Astrocyte (in vitro differentiated cells and primary cell): ENCODE measurements around the gene UBE2D2. TPM values are rescaled to one million over a fixed set of nuclear protein-coding genes. Genes with fewer than 3 reads are reported as not detected.

ENCODE experiments used
- DNase-seq: peaks from one replicate; pipeline ENCODE4 v3.0.0-alpha.2; 2010; ENCODE audit warnings: low read depth
- FAIRE-seq: peaks from 2 replicates; lab custom pipeline; 2011; peaks lifted over from hg19 to GRCh38; lab: Jason Lieb, UNC
- H2AFZ ChIP-seq: 2 replicates; pipeline ENCODE4 v1.6.0; 2012; ENCODE audit warnings: low read depth, low read length, inconsistent platforms
- H3K27ac ChIP-seq: 2 replicates; pipeline ENCODE4 v1.5.1; 2011; ENCODE audit warnings: low read depth, low read length, inconsistent platforms
- H3K27me3 ChIP-seq: 2 replicates; pipeline ENCODE4 v1.6.0; 2011; ENCODE audit warnings: low read length, inconsistent platforms; ENCODE audit not compliant: insufficient read depth
- H3K36me3 ChIP-seq: 2 replicates; pipeline ENCODE4 v1.5.1; 2011; ENCODE audit warnings: low read length, inconsistent platforms; ENCODE audit not compliant: insufficient read depth
- H3K4me1 ChIP-seq: 2 replicates; pipeline ENCODE4 v1.5.1; 2011; ENCODE audit warnings: low read length, inconsistent platforms; ENCODE audit not compliant: insufficient read depth
- H3K4me2 ChIP-seq: 2 replicates; pipeline ENCODE4 v1.6.0; 2012; ENCODE audit warnings: low read length, inconsistent platforms
- H3K4me3 ChIP-seq: 2 replicates; pipeline ENCODE4 v1.5.1; 2011; ENCODE audit warnings: low read depth, mild to moderate bottlenecking, low read length, inconsistent platforms; ENCODE audit not compliant: insufficient read depth
- H3K79me2 ChIP-seq: 2 replicates; pipeline ENCODE4 v1.6.0; 2012; ENCODE audit warnings: mild to moderate bottlenecking, low read length, inconsistent platforms; ENCODE audit not compliant: insufficient read depth
- H3K9ac ChIP-seq: 2 replicates; pipeline ENCODE4 v1.6.0; 2012; ENCODE audit warnings: mild to moderate bottlenecking, low read length, inconsistent platforms
- H3K9me3 ChIP-seq: 2 replicates; pipeline ENCODE4 v1.5.1; 2012; ENCODE audit warnings: low read depth, mild to moderate bottlenecking, low read length, inconsistent platforms; ENCODE audit not compliant: insufficient read depth
- H4K20me1 ChIP-seq: 2 replicates; pipeline ENCODE4 v1.6.0; 2012; ENCODE audit warnings: low read length, inconsistent platforms; ENCODE audit not compliant: insufficient read depth
- H3K27ac Mint-ChIP-seq: one replicate; pipeline ENCODE4 v1.8.0; 2021; ENCODE audit warnings: mild to moderate bottlenecking, mixed read lengths; ENCODE audit not compliant: unreplicated experiment
- H3K27me3 Mint-ChIP-seq: one replicate; pipeline ENCODE4 v1.8.0; 2021; ENCODE audit warnings: low read depth, mixed read lengths; ENCODE audit not compliant: unreplicated experiment
- H3K36me3 Mint-ChIP-seq: one replicate; pipeline ENCODE4 v1.8.0; 2021; ENCODE audit warnings: low read depth, mixed read lengths; ENCODE audit not compliant: unreplicated experiment
- H3K4me1 Mint-ChIP-seq: one replicate; pipeline ENCODE4 v1.8.0; 2021; ENCODE audit warnings: low read depth, mixed read lengths; ENCODE audit not compliant: unreplicated experiment
- H3K4me3 Mint-ChIP-seq: one replicate; pipeline ENCODE4 v1.8.0; 2021; ENCODE audit warnings: mild to moderate bottlenecking, moderate library complexity, mixed read lengths; ENCODE audit not compliant: unreplicated experiment
- H3K9me3 Mint-ChIP-seq: one replicate; pipeline ENCODE4 v1.8.0; 2021; ENCODE audit warnings: mild to moderate bottlenecking, mixed read lengths; ENCODE audit not compliant: unreplicated experiment
- CTCF ChIP-seq: IDR thresholded peaks from 2 replicates; pipeline ENCODE4 v1.5.1; 2011; ENCODE audit warnings: low read depth, mild to moderate bottlenecking, inconsistent platforms, low read length, moderate library complexity; ENCODE audit not compliant: insufficient read depth
- EZH2 ChIP-seq: IDR thresholded peaks from 2 replicates; pipeline ENCODE4 v1.6.1; 2012; ENCODE audit warnings: mild to moderate bottlenecking, low read length, inconsistent platforms; ENCODE audit not compliant: insufficient read depth
- total RNA-seq: library from RNA; stranded (reverse); gene quantifications from 2 replicates; pipeline ENCODE4 v1.2.1, GENCODE V29; 2021

UBE2D2 gene
- total RNA-seq, 1 donor from 2014 or later = 169 TPM

DNA sequence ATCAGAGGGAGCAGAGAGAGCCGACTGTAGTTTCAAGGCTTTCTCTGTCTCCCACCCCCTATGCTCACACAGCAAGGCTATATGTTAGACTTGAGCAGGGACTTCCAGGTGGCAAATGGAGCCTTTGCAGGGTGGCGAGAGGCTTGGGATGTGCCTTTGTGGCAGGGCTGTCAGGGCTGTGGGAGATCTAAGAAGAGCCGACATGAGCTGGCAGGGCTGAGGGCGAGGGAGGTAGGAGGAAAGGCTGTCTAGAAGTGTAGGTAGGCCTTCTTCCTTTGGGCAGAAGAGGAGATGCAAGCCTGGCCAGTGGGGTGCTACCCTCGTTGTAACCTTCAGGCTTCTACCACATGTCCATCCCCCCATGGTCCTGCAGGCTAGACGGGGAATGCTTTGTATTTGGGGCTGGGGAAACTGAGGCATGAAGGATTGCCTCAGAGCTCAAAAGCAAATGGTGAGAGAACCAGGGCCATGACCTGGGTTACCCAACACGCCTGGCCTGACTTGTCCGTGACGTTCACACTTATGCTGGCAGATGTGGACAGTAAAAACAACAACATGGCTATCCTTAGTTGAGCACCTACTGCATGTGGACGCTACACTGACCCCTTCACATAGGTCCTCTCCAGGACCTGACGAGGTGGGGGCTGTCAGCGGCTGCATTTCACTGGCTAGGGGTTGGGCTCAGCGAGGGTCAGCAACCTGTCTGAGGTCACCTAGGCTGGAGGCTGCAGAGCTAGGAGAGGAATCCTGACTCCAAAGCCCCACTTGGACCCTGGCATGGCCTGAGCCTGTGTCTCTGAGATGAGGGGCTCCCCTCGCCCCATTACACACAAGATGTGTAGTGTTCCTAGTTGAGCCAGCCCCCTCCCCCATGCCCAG, 102.3 kb downstream of the UBE2D2 start:
- no peak overlapping the region for H3K9ac ChIP-seq
- H3K4me1 ChIP-seq = peaks cover 73% of the 10 kb centered on the region
- H3K27me3 Mint-ChIP-seq = no peaks in the 10 kb centered on the region
- H3K79me2 ChIP-seq = peaks cover 94% of the 10 kb centered on the region
- no peaks in the 10 kb centered on the region for H3K9me3 ChIP-seq
- H3K27me3 ChIP-seq = no peaks in the 10 kb centered on the region
- TF ChIP-seq CTCF (no peak), EZH2 (no peak)
- no peaks in the 10 kb centered on the region for H3K9me3 Mint-ChIP-seq
- H3K4me3 ChIP-seq = no peak overlapping the region
- H3K27ac Mint-ChIP-seq = peak overlapping the region; percentile 81
- H3K4me2 ChIP-seq = no peak overlapping the region
- FAIRE-seq (no peak), DNase-seq (no peak)
- no peak overlapping the region for H2AFZ ChIP-seq
- H3K4me3 Mint-ChIP-seq = peak overlapping the region; percentile 16
- H3K36me3 Mint-ChIP-seq = peaks cover 2% of the 10 kb centered on the region
- no peaks in the 10 kb centered on the region for H3K36me3 ChIP-seq
- peaks cover 71% of the 10 kb centered on the region for H4K20me1 ChIP-seq
- H3K27ac ChIP-seq = no peak overlapping the region
- peaks cover 54% of the 10 kb centered on the region for H3K4me1 Mint-ChIP-seq

DNA sequence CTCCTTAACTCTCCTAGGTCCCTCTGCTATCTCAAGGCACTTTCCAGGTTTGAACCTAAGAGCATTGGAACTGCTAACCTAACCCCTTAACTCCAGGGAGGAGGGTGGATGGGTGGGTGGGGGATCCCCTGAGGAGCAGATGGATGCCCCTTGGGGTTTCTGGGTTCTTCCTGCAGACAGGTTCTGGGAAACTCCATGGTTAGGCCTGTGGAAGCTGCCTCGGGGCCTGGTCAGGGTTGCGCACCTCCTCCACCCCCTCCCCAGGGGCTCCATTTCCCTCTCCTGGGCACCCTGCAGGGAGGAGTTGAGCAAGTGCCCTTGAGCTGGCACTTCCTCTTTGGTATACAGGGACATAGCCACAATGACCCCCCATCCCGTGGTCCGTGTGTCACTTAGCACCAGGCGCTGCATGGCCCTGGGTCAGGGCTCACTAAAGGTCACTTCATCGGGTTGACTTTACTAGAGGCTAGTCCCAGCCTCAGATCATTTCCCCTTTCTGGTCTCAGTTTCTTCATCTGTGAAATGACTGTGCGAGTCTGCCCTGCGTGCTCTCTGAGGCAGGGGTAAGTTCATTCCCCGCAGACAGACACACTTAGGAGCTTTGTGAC, 103.1 kb downstream of the UBE2D2 start:
- Histone ChIP-seq H3K27ac (no peak overlapping the region), H3K36me3 (no peaks in the 10 kb centered on the region), H3K4me1 (peaks cover 73% of the 10 kb centered on the region), H3K9ac (no peak overlapping the region), H3K4me3 (no peak overlapping the region), H3K4me2 (no peak overlapping the region), H3K9me3 (no peaks in the 10 kb centered on the region), H3K79me2 (peaks cover 95% of the 10 kb centered on the region), H2AFZ (no peak overlapping the region), H3K27me3 (no peaks in the 10 kb centered on the region), H4K20me1 (peaks cover 72% of the 10 kb centered on the region)
- H3K9me3 Mint-ChIP-seq = no peaks in the 10 kb centered on the region
- DNase-seq (no peak), FAIRE-seq (no peak)
- H3K27ac Mint-ChIP-seq = no peak overlapping the region
- H3K4me3 Mint-ChIP-seq = peak overlapping the region; percentile 50
- H3K27me3 Mint-ChIP-seq = no peaks in the 10 kb centered on the region
- TF ChIP-seq EZH2 (no peak), CTCF (no peak)
- peaks cover 2% of the 10 kb centered on the region for H3K36me3 Mint-ChIP-seq
- peaks cover 54% of the 10 kb centered on the region for H3K4me1 Mint-ChIP-seq
